22Rv1 (cell line): Measurements from ENCODE around the gene WHRN.

Source experiments
- H3K27ac ChIP-seq: fragments of 450-650 bp; 2 replicates; pipeline ENCODE4 v1.5.1; 2017
- CTCF ChIP-seq: fragments of 450-650 bp; IDR thresholded peaks from 2 replicates; pipeline ENCODE4 v1.5.1; 2017; ENCODE audit warnings: mild to moderate bottlenecking
- ZFX ChIP-seq: fragments of 450-650 bp; IDR thresholded peaks from 2 replicates; pipeline ENCODE4 v1.6.1; 2017; ENCODE audit warnings: antibody characterized with exemption, borderline replicate concordance

WHRN gene

GRCh38 chr9:114477642-114478041 lies 27.6 kb downstream of the WHRN start:
- no peak for TF ChIP-seq CTCF
- TF ChIP-seq ZFX = no peak
- H3K27ac ChIP-seq = no peak overlapping the region

- no peak for TF ChIP-seq CTCF
- no peak for TF ChIP-seq ZFX
- H3K27ac ChIP-seq = no peak overlapping the region
These were observed 28.3 kb downstream of the WHRN start for GRCh38 chr9:114476891-114477469.

- TF ChIP-seq CTCF (no peak), ZFX (no peak)
- no peak overlapping the region for H3K27ac ChIP-seq
These were observed 29.7 kb downstream of the WHRN start for GRCh38 chr9:114475412-114476135.

- no peak overlapping the region for H3K27ac ChIP-seq
- no peak for TF ChIP-seq CTCF
These were observed 30.8 kb downstream of the WHRN start for GRCh38 chr9:114474425-114474824.

- no peak for TF ChIP-seq ZFX
- TF ChIP-seq CTCF = no peak
- H3K27ac ChIP-seq = no peak overlapping the region
These were observed 31.8 kb downstream of the WHRN start for GRCh38 chr9:114473447-114473801.

GRCh38 chr9:114472765-114473446 lies 32.4 kb downstream of the WHRN start:
- no peak overlapping the region for H3K27ac ChIP-seq
- no peak for TF ChIP-seq CTCF
- TF ChIP-seq ZFX = no peak

GRCh38 chr9:114471157-114471556 lies 34.1 kb downstream of the WHRN start:
- TF ChIP-seq ZFX = no peak
- TF ChIP-seq CTCF = no peak
- no peak overlapping the region for H3K27ac ChIP-seq
